SK-N-SH treated with all-trans-retinoic acid at 6 μM for 48 hours (cell line): ENCODE data around the gene RNF215.
A peak's percentile ranks its signal among the peaks of the same experiment; 100 is the strongest.

Experiments used
- ATAC-seq: fragments of 200-7000 bp; cut with Tn5 transposase; 3 replicates; pipeline ENCODE4 v1.9.1; 2020; ENCODE audit warnings: mild to moderate bottlenecking, moderate library complexity
- ARNTL ChIP-seq: fragments of 450-650 bp; formaldehyde crosslinking; IDR thresholded peaks from 2 replicates; pipeline ENCODE4 v1.5.0; 2020; ENCODE audit warnings: low read depth, mild to moderate bottlenecking, moderate library complexity, borderline replicate concordance
- BACH2 ChIP-seq: fragments of 250-450 bp; sonication (Bioruptor Pico); IDR thresholded peaks from 2 replicates; pipeline ENCODE4 v1.9.0; 2021; ENCODE audit warnings: mild to moderate bottlenecking, borderline replicate concordance
- CSDC2 ChIP-seq: fragments of 250-450 bp; sonication (Bioruptor Pico); IDR thresholded peaks from 2 replicates; pipeline ENCODE4 v1.5.0; 2020; ENCODE audit warnings: mild to moderate bottlenecking, moderate library complexity
- ESRRG ChIP-seq: fragments of 250-450 bp; sonication (Bioruptor Pico); IDR thresholded peaks from 2 replicates; pipeline ENCODE4 v1.6.1; 2021; ENCODE audit warnings: mild to moderate bottlenecking
- GLIS3 ChIP-seq: fragments of 250-450 bp; sonication (Bioruptor Pico); IDR thresholded peaks from 2 replicates; pipeline ENCODE4 v1.5.0; 2020; ENCODE audit warnings: mild to moderate bottlenecking, moderate library complexity
- ISL1 ChIP-seq: fragments of 250-450 bp; sonication (Bioruptor Pico); IDR thresholded peaks from 2 replicates; pipeline ENCODE4 v2.1.2; 2022; ENCODE audit warnings: mild to moderate bottlenecking, moderate library complexity
- OSR1 ChIP-seq: fragments of 250-450 bp; sonication (Bioruptor Pico); IDR thresholded peaks from 2 replicates; pipeline ENCODE4 v1.8.0; 2022; ENCODE audit warnings: moderate library complexity, mild to moderate bottlenecking, inconsistent platforms
- PPARA ChIP-seq: fragments of 250-450 bp; sonication (Bioruptor Pico); IDR thresholded peaks from 2 replicates; pipeline ENCODE4 v1.5.0; 2020; ENCODE audit warnings: mild to moderate bottlenecking, borderline replicate concordance
- RARB ChIP-seq: fragments of 250-450 bp; sonication (Bioruptor Pico); IDR thresholded peaks from 2 replicates; pipeline ENCODE4 v1.8.0; 2021; ENCODE audit warnings: mild to moderate bottlenecking, moderate library complexity
- SNAI2 ChIP-seq: fragments of 250-450 bp; sonication (Bioruptor Pico); IDR thresholded peaks from 2 replicates; pipeline ENCODE4 v1.5.0; 2020; ENCODE audit warnings: mild to moderate bottlenecking, moderate library complexity
- TCF4 ChIP-seq: fragments of 250-450 bp; sonication (Bioruptor Pico); IDR thresholded peaks from 2 replicates; pipeline ENCODE4 v1.8.0; 2021; ENCODE audit warnings: mild to moderate bottlenecking, moderate library complexity, borderline replicate concordance
- TOX ChIP-seq: fragments of 250-450 bp; sonication (Bioruptor Pico); IDR thresholded peaks from 2 replicates; pipeline ENCODE4 v1.8.0; 2021; ENCODE audit warnings: mild to moderate bottlenecking, moderate library complexity, borderline replicate concordance
- ZC3H10 ChIP-seq: fragments of 250-450 bp; sonication (Bioruptor Pico); IDR thresholded peaks from 2 replicates; pipeline ENCODE4 v1.5.1; 2021; ENCODE audit warnings: mild to moderate bottlenecking, moderate library complexity
- ZFP3 ChIP-seq: fragments of 250-450 bp; sonication (Bioruptor Pico); IDR thresholded peaks from 2 replicates; pipeline ENCODE4 v1.5.0; 2020; ENCODE audit warnings: mild to moderate bottlenecking, moderate library complexity
- ZNF565 ChIP-seq: fragments of 450-650 bp; formaldehyde crosslinking; conservative IDR thresholded peaks from 2 replicates; pipeline ENCODE4 v1.5.0; 2020; ENCODE audit warnings: low read depth, mild to moderate bottlenecking, moderate library complexity
- ZNF70 ChIP-seq: fragments of 450-650 bp; formaldehyde crosslinking; IDR thresholded peaks from 2 replicates; pipeline ENCODE4 v1.5.0; 2020; ENCODE audit warnings: mild to moderate bottlenecking, moderate library complexity
- ZNF8 ChIP-seq: fragments of 450-650 bp; formaldehyde crosslinking; IDR thresholded peaks from 2 replicates; pipeline ENCODE4 v1.5.0; 2020; ENCODE audit warnings: mild to moderate bottlenecking, moderate library complexity
- TF ChIP-seq, protein P1 (sequence below): fragments of 250-450 bp; sonication (Bioruptor Pico); IDR thresholded peaks from 2 replicates; pipeline ENCODE4 v1.5.0; 2020; ENCODE audit warnings: mild to moderate bottlenecking, moderate library complexity
- TF ChIP-seq, protein P2 (sequence below): fragments of 250-450 bp; sonication (Bioruptor Pico); IDR thresholded peaks from 2 replicates; pipeline ENCODE4 v1.8.0; 2021; ENCODE audit warnings: low read depth, mild to moderate bottlenecking, moderate library complexity, borderline replicate concordance
- TF ChIP-seq, protein P3 (sequence below): fragments of 250-450 bp; sonication (Bioruptor Pico); IDR thresholded peaks from 2 replicates; pipeline ENCODE4 v1.8.0; 2020; ENCODE audit warnings: mild to moderate bottlenecking, moderate library complexity, borderline replicate concordance
- TF ChIP-seq, protein P4 (sequence below): fragments of 250-450 bp; sonication (Bioruptor Pico); IDR thresholded peaks from 2 replicates; pipeline ENCODE4 v1.5.1; 2020; ENCODE audit warnings: low read depth, mild to moderate bottlenecking, moderate library complexity
- TF ChIP-seq, protein P5 (sequence below): fragments of 250-450 bp; sonication (Bioruptor Pico); IDR thresholded peaks from 2 replicates; pipeline ENCODE4 v1.5.1; 2021; ENCODE audit warnings: mild to moderate bottlenecking, moderate library complexity

RNF215 gene

DNA sequence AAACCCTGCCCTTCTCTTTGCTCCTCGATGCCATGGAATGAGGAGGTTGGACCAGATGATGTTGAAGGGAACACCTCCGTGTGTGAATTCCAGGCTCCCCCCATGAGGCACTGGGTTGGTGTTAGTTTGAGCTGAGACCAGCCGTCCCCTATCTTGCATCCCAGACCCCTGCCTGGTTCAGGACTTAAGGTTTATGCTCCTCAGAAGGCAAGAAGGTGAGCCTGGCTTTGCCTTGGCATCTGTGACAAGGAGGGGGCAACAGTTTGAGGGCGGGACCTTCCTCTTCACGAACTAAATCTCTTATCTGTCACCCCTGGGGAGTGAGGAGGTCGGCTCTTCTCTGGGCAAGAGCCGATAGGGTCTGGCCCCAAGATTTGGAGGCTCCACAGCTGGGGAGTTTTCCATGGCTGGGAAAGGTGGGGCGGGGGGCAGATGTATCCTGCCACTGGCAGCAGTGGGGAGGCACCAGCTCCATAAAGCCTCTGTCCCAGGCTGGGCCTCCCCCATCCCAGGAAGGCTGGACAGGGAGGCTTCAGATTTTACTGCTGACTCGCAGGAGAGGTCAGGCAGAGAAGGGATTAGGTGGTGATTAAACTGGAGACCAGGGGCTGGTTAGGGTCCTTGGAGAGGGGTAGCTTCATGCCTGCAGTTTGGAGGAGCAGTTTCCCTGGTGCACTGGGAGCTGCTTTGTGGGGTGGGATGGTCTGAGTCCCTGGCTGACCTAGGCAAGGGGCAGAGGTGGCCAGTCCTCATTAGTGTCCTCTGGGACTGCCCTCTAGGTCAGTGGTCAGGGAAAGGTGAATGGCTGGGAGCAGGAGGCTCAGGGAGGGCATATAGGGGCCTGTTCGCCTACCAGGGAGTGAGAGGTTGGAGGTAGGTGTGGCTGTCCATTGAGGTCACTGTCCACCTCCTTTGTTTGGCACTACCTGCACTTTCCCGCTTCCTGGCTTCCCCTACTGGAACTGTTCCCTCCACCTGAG is 10.7 kb upstream of the RNF215 start:
- ATAC-seq: peak; percentile 3; the same call in 2 of the 3 replicates
- TF ChIP-seq, protein P1, sequence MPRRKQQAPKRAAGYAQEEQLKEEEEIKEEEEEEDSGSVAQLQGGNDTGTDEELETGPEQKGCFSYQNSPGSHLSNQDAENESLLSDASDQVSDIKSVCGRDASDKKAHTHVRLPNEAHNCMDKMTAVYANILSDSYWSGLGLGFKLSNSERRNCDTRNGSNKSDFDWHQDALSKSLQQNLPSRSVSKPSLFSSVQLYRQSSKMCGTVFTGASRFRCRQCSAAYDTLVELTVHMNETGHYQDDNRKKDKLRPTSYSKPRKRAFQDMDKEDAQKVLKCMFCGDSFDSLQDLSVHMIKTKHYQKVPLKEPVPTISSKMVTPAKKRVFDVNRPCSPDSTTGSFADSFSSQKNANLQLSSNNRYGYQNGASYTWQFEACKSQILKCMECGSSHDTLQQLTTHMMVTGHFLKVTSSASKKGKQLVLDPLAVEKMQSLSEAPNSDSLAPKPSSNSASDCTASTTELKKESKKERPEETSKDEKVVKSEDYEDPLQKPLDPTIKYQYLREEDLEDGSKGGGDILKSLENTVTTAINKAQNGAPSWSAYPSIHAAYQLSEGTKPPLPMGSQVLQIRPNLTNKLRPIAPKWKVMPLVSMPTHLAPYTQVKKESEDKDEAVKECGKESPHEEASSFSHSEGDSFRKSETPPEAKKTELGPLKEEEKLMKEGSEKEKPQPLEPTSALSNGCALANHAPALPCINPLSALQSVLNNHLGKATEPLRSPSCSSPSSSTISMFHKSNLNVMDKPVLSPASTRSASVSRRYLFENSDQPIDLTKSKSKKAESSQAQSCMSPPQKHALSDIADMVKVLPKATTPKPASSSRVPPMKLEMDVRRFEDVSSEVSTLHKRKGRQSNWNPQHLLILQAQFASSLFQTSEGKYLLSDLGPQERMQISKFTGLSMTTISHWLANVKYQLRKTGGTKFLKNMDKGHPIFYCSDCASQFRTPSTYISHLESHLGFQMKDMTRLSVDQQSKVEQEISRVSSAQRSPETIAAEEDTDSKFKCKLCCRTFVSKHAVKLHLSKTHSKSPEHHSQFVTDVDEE (CRISPR knock-in tag): no peak
- TF ChIP-seq ISL1 (no peak), ZNF565 (CRISPR knock-in tag) (no peak), GLIS3 (CRISPR knock-in tag) (no peak), ARNTL (CRISPR knock-in tag) (no peak), ZFP3 (CRISPR knock-in tag) (no peak)
- TF ChIP-seq, protein P2, sequence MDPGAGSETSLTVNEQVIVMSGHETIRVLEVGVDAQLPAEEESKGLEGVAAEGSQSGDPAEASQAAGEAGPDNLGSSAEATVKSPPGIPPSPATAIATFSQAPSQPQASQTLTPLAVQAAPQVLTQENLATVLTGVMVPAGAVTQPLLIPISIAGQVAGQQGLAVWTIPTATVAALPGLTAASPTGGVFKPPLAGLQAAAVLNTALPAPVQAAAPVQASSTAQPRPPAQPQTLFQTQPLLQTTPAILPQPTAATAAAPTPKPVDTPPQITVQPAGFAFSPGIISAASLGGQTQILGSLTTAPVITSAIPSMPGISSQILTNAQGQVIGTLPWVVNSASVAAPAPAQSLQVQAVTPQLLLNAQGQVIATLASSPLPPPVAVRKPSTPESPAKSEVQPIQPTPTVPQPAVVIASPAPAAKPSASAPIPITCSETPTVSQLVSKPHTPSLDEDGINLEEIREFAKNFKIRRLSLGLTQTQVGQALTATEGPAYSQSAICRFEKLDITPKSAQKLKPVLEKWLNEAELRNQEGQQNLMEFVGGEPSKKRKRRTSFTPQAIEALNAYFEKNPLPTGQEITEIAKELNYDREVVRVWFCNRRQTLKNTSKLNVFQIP (CRISPR knock-in tag): no peak

DNA sequence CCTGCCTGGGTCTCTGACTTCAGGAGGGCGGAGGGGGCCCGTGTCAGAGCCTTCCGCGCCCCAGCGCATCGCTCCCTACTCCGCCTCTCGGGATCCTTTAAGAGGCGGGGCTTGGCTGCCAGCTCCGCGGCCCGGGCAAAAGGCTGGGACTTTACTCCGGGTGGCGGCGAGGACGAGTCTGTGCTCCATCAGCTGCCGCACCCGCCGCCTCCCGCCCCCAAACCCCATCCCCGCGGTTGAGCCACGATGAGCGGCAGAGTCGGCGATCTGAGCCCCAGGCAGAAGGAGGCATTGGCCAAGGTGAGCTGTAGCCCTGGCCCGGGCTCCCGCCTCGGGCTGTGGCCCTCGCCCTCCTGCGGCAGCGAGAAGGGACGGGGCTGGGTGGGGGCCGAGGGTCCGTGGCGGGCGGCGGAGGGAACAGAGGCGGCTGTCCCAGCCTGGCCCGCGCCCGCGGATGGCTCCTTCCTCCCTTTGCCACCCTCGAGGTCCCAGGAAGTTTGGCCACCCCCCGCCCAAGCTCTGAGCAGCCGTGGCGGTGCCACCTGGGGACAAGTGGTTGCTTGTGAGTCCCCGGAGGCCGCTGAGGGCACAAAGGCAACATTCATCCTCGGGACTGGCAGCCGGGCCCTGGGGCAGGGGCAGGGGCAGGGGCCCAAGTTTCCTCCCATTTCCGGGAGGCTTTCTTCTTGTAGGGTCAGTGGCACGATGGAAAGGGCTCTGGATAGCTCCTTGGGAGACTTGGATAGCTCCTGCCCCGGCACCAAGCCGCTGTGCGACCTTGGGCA is 9.9 kb upstream of the RNF215 start, which contains the start of gene SEC14L2:
Gene SEC14L2 (plus strand): TSS at position 148 of the 785 bp plus-strand sequence. CDS start 99 bp downstream, at position 247.
- TF ChIP-seq BACH2: no peak
- TF ChIP-seq ZC3H10 (CRISPR knock-in tag): no peak
- TF ChIP-seq ARNTL (CRISPR knock-in tag): no peak
- TF ChIP-seq SNAI2 (CRISPR knock-in tag): no peak
- no peak for TF ChIP-seq ZNF8 (CRISPR knock-in tag)
- no peak for TF ChIP-seq ESRRG
- no peak for TF ChIP-seq RARB (CRISPR knock-in tag)
- TF ChIP-seq, protein P3, sequence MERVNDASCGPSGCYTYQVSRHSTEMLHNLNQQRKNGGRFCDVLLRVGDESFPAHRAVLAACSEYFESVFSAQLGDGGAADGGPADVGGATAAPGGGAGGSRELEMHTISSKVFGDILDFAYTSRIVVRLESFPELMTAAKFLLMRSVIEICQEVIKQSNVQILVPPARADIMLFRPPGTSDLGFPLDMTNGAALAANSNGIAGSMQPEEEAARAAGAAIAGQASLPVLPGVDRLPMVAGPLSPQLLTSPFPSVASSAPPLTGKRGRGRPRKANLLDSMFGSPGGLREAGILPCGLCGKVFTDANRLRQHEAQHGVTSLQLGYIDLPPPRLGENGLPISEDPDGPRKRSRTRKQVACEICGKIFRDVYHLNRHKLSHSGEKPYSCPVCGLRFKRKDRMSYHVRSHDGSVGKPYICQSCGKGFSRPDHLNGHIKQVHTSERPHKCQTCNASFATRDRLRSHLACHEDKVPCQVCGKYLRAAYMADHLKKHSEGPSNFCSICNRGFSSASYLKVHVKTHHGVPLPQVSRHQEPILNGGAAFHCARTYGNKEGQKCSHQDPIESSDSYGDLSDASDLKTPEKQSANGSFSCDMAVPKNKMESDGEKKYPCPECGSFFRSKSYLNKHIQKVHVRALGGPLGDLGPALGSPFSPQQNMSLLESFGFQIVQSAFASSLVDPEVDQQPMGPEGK (CRISPR knock-in tag): no peak
- no peak for TF ChIP-seq ZFP3 (CRISPR knock-in tag)
- TF ChIP-seq ZNF70 (CRISPR knock-in tag): no peak
- no peak for TF ChIP-seq GLIS3 (CRISPR knock-in tag)
- TF ChIP-seq PPARA (CRISPR knock-in tag): no peak
- TF ChIP-seq, protein P4, sequence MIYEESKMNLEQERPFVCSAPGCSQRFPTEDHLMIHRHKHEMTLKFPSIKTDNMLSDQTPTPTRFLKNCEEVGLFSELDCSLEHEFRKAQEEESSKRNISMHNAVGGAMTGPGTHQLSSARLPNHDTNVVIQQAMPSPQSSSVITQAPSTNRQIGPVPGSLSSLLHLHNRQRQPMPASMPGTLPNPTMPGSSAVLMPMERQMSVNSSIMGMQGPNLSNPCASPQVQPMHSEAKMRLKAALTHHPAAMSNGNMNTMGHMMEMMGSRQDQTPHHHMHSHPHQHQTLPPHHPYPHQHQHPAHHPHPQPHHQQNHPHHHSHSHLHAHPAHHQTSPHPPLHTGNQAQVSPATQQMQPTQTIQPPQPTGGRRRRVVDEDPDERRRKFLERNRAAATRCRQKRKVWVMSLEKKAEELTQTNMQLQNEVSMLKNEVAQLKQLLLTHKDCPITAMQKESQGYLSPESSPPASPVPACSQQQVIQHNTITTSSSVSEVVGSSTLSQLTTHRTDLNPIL: no peak
- TF ChIP-seq OSR1 (CRISPR knock-in tag): no peak
- no peak for TF ChIP-seq ISL1
- TF ChIP-seq, protein P2 (CRISPR knock-in tag): no peak
- ATAC-seq: peak; percentile 90

DNA sequence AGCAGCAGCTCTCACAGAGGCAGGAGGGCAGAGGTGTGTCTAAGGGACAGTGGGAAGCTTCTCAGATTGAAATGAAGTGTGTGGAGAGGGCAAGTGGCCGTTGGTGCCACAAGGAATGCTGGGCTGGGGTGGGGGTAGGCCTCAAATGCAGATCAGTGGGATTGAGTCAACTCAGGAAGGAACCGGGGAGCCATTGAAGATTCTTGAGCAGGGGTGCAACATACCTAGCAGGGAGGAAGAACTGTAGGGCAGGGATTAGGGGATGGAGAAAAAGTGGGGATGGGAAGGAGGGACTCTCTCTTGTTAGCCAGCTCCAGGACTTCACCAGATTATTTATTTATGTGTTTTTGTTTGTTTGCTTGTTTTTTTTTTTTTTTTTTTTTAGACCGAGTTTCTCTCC is 6.7 kb upstream of the RNF215 start:
- ATAC-seq: no peak
- TF ChIP-seq ZNF70 (CRISPR knock-in tag) (no peak), ISL1 (no peak), ZFP3 (CRISPR knock-in tag) (no peak), TCF4 (no peak), PPARA (CRISPR knock-in tag) (no peak), BACH2 (no peak), TOX (CRISPR knock-in tag) (no peak), GLIS3 (CRISPR knock-in tag) (no peak), CSDC2 (CRISPR knock-in tag) (no peak), ZNF565 (CRISPR knock-in tag) (no peak)
- TF ChIP-seq, protein P5, sequence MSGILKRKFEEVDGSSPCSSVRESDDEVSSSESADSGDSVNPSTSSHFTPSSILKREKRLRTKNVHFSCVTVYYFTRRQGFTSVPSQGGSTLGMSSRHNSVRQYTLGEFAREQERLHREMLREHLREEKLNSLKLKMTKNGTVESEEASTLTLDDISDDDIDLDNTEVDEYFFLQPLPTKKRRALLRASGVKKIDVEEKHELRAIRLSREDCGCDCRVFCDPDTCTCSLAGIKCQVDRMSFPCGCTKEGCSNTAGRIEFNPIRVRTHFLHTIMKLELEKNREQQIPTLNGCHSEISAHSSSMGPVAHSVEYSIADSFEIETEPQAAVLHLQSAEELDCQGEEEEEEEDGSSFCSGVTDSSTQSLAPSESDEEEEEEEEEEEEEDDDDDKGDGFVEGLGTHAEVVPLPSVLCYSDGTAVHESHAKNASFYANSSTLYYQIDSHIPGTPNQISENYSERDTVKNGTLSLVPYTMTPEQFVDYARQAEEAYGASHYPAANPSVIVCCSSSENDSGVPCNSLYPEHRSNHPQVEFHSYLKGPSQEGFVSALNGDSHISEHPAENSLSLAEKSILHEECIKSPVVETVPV: no peak
